Tibial nerve (tissue), 4 donors: ENCODE data around the gene SLC15A4. TPM values are rescaled to one million over a fixed set of nuclear protein-coding genes. Genes with fewer than 3 reads are reported as not detected.

Source experiments
- DNase-seq, 2 donors: peaks; one replicate each; pipeline ENCODE4 v3.0.0-alpha.2; 2019; ENCODE audit warnings: low spot score in 2 of 2
- H3K27ac ChIP-seq, 4 donors: fragments of 200-600 bp; sonication (generic) in 3 of 4; one replicate each; pipeline ENCODE4 v1.5.1; 2017 to 2019; ENCODE audit warnings: mild to moderate bottlenecking in 1 of 4
- H3K27me3 ChIP-seq, 2 donors: fragments of 200-600 bp; sonication (generic) in 1 of 2; one replicate each; pipeline versions ENCODE4 v1.5.1 to v1.6.0; 2017 to 2019
- H3K36me3 ChIP-seq, 3 donors: fragments of 200-600 bp; sonication (generic); one replicate each; pipeline ENCODE4 v1.5.1; 2018 to 2019
- H3K4me1 ChIP-seq, 4 donors: fragments of 200-600 bp; sonication (generic) in 3 of 4; one replicate each; pipeline ENCODE4 v1.5.1; 2017 to 2019
- H3K4me3 ChIP-seq, 4 donors: fragments of 200-600 bp; sonication (generic) in 3 of 4; one replicate each; pipeline ENCODE4 v1.5.1; 2017 to 2019; ENCODE audit warnings: mild to moderate bottlenecking in 1 of 4, moderate library complexity in 1 of 4
- H3K9me3 ChIP-seq, 4 donors: fragments of 200-600 bp; sonication (generic) in 3 of 4; one replicate each; pipeline ENCODE4 v1.5.1; 2017 to 2019
- EP300 ChIP-seq, 2 donors: sonication (generic); formaldehyde crosslinking; IDR thresholded peaks; one replicate each; pipeline ENCODE4 v1.6.1; 2017; ENCODE audit warnings: antibody characterized with exemption in 2 of 2, mild to moderate bottlenecking in 1 of 2
- POLR2A ChIP-seq, 2 donors: fragments of 450-650 bp; IDR thresholded peaks; one replicate each; pipeline ENCODE4 v1.6.1; 2017; ENCODE audit warnings: antibody characterized with exemption in 2 of 2, mild to moderate bottlenecking in 2 of 2, moderate library complexity in 2 of 2
- WGBS, 2 donors: methylation state at CpG; one replicate each; pipeline ENCODE4 v1.1.5; 2018; 5-methylcytosine and 5-hydroxymethylcytosine counted together
- total RNA-seq, 4 donors: library from RNA; depleted of rRNA; stranded (reverse); fragments of >200 nt; gene quantifications; one replicate each; pipeline ENCODE4 v1.1.0, GENCODE V29; 2016
- TF ChIP-seq, protein P1 (sequence below), 5 experiments: fragments of 200-600 bp in 3 of 5; fragments of 450-650 bp in 2 of 5; sonication (generic) in 3 of 5; IDR thresholded peaks; one replicate each; pipeline ENCODE4 v1.5.1; 2016 to 2019; ENCODE audit warnings: antibody characterized with exemption in 5 of 5, mild to moderate bottlenecking in 3 of 5, moderate library complexity in 2 of 5

SLC15A4 gene
- total RNA-seq, 4 donors from 2014 or later = 39.3 to 74.3 (median 53.6) TPM

DNA sequence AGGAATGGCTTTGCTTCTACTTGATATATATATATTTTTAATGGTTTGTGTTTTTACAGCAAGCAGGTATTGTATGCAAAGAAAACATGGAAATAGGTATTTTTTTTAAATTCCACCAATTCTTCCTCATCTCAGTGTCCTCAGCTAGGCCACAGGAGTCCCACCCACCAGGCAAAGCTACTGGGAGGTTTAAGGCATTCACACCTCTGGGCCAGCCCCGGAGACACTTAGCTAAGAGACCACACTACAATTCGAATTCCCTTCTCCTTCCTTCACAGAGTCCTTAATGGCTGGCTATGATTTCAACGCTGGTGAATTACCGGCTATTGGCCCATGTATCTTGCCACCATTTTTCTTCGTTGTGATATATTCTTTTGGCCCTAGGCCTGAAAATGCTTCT lies 71.4 kb downstream of the SLC15A4 start:
- Histone ChIP-seq H3K27me3 (no peaks in the 10 kb centered on the region), H3K4me1 (no peaks in the 10 kb centered on the region), H3K4me3 (no peak overlapping the region), H3K27ac (no peak overlapping the region), H3K36me3 (no peaks in the 10 kb centered on the region), H3K9me3 (peaks cover 0 to 6% (median 0%) of the 10 kb centered on the region in 4 donors)
- no peak for TF ChIP-seq POLR2A (IDR thresholded peaks at IDR 0.05)
- TF ChIP-seq, protein P1, sequence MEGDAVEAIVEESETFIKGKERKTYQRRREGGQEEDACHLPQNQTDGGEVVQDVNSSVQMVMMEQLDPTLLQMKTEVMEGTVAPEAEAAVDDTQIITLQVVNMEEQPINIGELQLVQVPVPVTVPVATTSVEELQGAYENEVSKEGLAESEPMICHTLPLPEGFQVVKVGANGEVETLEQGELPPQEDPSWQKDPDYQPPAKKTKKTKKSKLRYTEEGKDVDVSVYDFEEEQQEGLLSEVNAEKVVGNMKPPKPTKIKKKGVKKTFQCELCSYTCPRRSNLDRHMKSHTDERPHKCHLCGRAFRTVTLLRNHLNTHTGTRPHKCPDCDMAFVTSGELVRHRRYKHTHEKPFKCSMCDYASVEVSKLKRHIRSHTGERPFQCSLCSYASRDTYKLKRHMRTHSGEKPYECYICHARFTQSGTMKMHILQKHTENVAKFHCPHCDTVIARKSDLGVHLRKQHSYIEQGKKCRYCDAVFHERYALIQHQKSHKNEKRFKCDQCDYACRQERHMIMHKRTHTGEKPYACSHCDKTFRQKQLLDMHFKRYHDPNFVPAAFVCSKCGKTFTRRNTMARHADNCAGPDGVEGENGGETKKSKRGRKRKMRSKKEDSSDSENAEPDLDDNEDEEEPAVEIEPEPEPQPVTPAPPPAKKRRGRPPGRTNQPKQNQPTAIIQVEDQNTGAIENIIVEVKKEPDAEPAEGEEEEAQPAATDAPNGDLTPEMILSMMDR (IDR thresholded peaks at IDR 0.05) = no peak
- TF ChIP-seq EP300 (IDR thresholded peaks at IDR 0.05) = no peak
- WGBS, 2 donors = 82 to 85% methylated on average over 5 of the region's 5 CpGs
- no peak for DNase-seq

DNA sequence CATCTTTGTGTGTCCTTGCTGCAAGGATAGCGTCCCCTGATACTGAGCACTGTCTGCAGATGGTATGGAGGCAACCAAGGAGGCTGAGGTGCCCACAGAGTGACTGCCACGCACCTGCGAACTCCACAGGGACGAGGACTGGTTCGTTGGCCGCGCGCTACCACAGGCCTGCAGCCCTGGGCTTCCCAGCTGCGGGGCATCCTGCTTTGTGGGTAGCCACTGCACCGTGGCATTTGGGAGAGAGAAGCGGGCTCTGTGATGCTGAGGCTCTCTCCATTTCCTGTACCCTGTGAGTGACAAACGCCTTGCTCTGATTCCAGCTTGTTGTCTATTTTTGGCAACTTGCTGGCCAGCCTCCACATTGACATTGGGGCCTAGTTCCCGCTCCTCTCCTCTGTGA lies 76.3 kb downstream of the SLC15A4 start:
- no peaks in the 10 kb centered on the region for H3K36me3 ChIP-seq
- no peak overlapping the region for H3K27ac ChIP-seq
- TF ChIP-seq, protein P1 (IDR thresholded peaks at IDR 0.05) = no peak
- TF ChIP-seq EP300 (IDR thresholded peaks at IDR 0.05) (no peak), POLR2A (IDR thresholded peaks at IDR 0.05) (no peak)
- no peak for DNase-seq
- no peaks in the 10 kb centered on the region for H3K4me1 ChIP-seq
- H3K27me3 ChIP-seq = no peaks in the 10 kb centered on the region
- H3K9me3 ChIP-seq = no peaks in the 10 kb centered on the region
- H3K4me3 ChIP-seq = no peak overlapping the region
- 83 to 84% methylated on average over 8 to 10 of the region's 13 CpGs for WGBS, 2 donors

DNA sequence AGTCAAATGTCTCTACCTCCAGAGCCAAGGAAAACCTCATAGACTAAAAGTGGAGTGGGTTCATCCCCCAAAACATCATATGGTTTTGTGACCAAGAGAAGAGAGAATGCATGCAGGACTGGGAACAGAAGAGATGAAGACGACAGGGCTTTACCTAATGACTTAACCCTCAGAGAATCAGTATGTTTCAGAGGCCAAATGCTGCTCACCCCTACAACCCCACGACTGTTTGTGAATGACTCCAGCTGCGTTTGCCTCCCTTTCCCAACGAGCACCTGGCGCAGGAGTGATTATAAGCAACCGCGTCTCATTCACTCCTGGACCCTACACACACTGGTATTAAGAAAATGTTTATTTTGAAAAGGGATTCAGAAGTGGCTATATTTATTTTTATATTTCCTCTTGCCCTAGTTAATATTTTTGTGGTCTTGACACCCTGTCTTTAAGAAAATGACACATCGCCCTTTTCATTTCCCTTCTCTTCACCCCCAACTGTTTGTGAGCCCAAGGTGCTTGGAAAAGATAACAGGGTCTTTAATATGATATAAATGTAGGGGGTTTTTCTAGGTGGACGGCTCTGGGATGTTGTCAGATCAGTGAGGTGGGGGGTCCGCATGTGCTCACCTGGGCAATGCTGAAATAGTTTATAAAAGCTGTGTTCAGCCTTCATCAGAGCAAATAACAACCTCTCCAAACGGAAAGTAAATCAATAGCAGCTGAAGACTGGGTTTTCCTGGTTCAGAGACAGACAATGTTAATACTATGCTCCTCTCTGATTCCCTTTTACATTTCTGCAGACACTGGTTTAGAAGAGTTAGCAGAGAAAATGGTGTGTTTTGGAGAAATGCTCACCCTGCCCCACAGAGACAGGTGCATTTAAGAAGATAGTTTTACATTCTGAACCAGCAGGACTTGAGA lies 77.7 kb downstream of the SLC15A4 start:
- no peaks in the 10 kb centered on the region for H3K27me3 ChIP-seq
- no peaks in the 10 kb centered on the region for H3K36me3 ChIP-seq
- DNase-seq = no peak
- WGBS, 2 donors = 64 to 65% methylated on average over 11 of the region's 11 CpGs
- TF ChIP-seq, protein P1 (IDR thresholded peaks at IDR 0.05) = no peak
- no peak for TF ChIP-seq POLR2A (IDR thresholded peaks at IDR 0.05)
- H3K4me1 ChIP-seq = no peaks in the 10 kb centered on the region
- no peaks in the 10 kb centered on the region for H3K9me3 ChIP-seq
- no peak overlapping the region for H3K4me3 ChIP-seq
- H3K27ac ChIP-seq = no peak overlapping the region

DNA sequence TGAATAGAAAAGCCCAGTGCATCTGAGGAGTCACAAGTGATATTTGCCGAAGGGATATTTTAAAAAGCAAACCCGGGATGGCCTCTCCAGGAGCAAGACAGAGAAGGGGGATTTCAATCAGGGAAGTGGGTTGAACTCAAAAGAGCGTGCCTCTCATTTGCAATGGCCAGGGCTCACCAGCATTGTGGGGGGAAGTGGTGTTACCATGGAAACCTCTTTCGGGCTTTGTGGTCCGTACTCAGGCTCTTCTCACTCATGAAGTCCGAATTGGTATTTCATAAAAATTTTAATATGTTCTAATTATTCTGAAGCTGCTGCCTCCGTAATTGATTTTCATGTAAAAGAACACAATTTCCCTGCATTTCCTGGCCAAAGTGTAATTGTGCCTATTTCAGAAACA lies 79.8 kb downstream of the SLC15A4 start:
- Histone ChIP-seq H3K36me3 (no peaks in the 10 kb centered on the region), H3K4me1 (no peaks in the 10 kb centered on the region), H3K27ac (no peak overlapping the region), H3K27me3 (no peaks in the 10 kb centered on the region), H3K4me3 (no peak overlapping the region), H3K9me3 (peaks cover 0 to 13% (median 0%) of the 10 kb centered on the region in 4 donors)
- DNase-seq = no peak
- TF ChIP-seq, protein P1 (IDR thresholded peaks at IDR 0.05) = no peak
- TF ChIP-seq EP300 (IDR thresholded peaks at IDR 0.05) = no peak
- TF ChIP-seq POLR2A (IDR thresholded peaks at IDR 0.05) = no peak
- 64 to 71% methylated on average over 7 of the region's 7 CpGs for WGBS, 2 donors

Other genes starting within 250 kb of the SLC15A4 start
- gene GLT1D1, start 29.5 kb upstream of the SLC15A4 start, total RNA-seq = under 1 TPM in 1 of 4 donors, not detected in 3; 0.60 TPM